A172 (cell line): ENCODE results near the gene GPC1. TPM values are rescaled to one million over a fixed set of nuclear protein-coding genes. Genes with fewer than 3 reads are reported as not detected.

Source experiments
- DNase-seq: peaks from one replicate; pipeline ENCODE4 v3.0.0-alpha.2; 2015; ENCODE audit warnings: low spot score
- total RNA-seq: library from RNA; depleted of rRNA; stranded (reverse); fragments of >200 nt; shearing (Covaris generic); gene quantifications from 2 replicates; pipeline ENCODE4 v1.2.3, GENCODE V29; 2014

GPC1 gene
- total RNA-seq, 1 experiment from 2014 or later: 182 TPM

- DNase-seq: no peak
Measured at GRCh38 chr2:240429341-240429871, 6.1 kb upstream of the GPC1 start.

- DNase-seq: no peak
Measured at GRCh38 chr2:240429872-240430491, 5.5 kb upstream of the GPC1 start.

- DNase-seq: no peak
Measured at GRCh38 chr2:240430595-240430994, 4.9 kb upstream of the GPC1 start.

- no peak for DNase-seq
Measured at GRCh38 chr2:240431271-240431660, 4.2 kb upstream of the GPC1 start.

GRCh38 chr2:240431661-240432424 is 3.6 kb upstream of the GPC1 start:
- no peak for DNase-seq

- DNase-seq: no peak
Measured at GRCh38 chr2:240432430-240432819, 3.0 kb upstream of the GPC1 start.

- no peak for DNase-seq
Measured at GRCh38 chr2:240432820-240433801, 2.4 kb upstream of the GPC1 start.

GRCh38 chr2:240433973-240434727 is 1.3 kb upstream of the GPC1 start:
- DNase-seq: peak; percentile 99

- peak; percentile 88 for DNase-seq
Measured at GRCh38 chr2:240434728-240435456, 571 bp upstream of the GPC1 start.

- DNase-seq: no peak
Measured at GRCh38 chr2:240435948-240436682, 652 bp downstream of the GPC1 start.

GRCh38 chr2:240436683-240437550 is 1.5 kb downstream of the GPC1 start:
- no peak for DNase-seq

- DNase-seq: no peak
Measured at GRCh38 chr2:240437551-240437860, 2.0 kb downstream of the GPC1 start.

GRCh38 chr2:240437861-240438809 is 2.7 kb downstream of the GPC1 start:
- DNase-seq: peak; percentile 57

GRCh38 chr2:240438810-240439697 is 3.6 kb downstream of the GPC1 start:
- no peak for DNase-seq

- no peak for DNase-seq
Measured at GRCh38 chr2:240439698-240440151, 4.3 kb downstream of the GPC1 start.

GRCh38 chr2:240440251-240440650 is 4.8 kb downstream of the GPC1 start:
- DNase-seq: no peak
